Left renal pelvis (tissue), 4 donors: ENCODE results near the gene UNC93B1. TPM values are rescaled to one million over a fixed set of nuclear protein-coding genes. Genes with fewer than 3 reads are reported as not detected.
"Not testable (repeated sequence)": the region's sequence is repeated elsewhere in the genome, so short reads cannot be mapped to it uniquely, and the experiment has no call there.

Experiments
- DNase-seq, 4 donors: peaks; one replicate each; pipeline ENCODE4 v3.0.0-alpha.2; 2013; ENCODE audit warnings: low read depth in 4 of 4, low spot score in 3 of 4
- polyA plus RNA-seq, 4 donors: library from polyadenylated mRNA; unstranded; fragments of 120-200 nt; gene quantifications; one replicate each; pipeline ENCODE4 v1.2.1, GENCODE V29; 2013; ENCODE audit not compliant: insufficient read length in 4 of 4

The UNC93B1 gene
- polyA plus RNA-seq, 4 donors = 7.9 to 15.2 (median 9.9) TPM

DNA sequence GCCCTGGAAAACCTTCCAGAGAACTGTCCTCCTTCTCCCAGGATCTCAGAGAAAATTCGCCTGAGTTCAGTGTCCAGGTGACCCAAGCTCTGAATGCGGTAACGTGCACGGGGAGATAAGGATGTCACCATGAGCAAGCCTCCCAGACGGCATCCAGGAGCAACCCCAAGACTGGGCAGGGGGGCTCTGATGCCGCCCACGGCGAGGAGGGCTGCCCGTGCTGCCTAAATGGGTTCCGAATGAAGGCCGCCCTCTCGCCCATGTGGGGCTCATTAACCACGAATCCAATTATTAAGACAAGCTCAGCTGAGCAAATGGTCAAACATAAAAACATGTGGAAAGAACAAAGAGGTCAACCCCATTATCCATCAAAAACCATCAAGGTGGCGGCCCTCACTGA, 49.6 kb downstream of the UNC93B1 start:
- DNase-seq = not testable (repeated sequence)

DNA sequence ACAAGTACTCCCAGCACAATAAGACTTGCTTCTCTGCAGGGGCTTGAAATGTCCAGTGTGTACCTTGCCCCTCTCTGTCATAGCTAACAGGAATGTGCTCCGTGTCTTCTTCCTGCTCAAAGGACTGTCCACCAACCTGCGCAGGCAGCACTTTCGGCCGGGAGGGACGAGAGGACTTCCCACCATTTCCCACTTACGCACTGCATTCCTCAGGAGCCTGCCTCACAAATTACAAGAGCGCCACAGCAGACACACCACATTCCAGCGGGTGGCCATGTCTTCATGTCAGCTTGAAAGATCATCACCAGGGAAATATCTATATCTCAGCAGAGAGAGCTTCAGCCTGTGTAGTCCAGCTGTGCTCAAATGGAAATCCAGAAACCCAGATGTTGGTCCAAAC, 53.2 kb downstream of the UNC93B1 start:
- DNase-seq = not testable (repeated sequence)

DNA sequence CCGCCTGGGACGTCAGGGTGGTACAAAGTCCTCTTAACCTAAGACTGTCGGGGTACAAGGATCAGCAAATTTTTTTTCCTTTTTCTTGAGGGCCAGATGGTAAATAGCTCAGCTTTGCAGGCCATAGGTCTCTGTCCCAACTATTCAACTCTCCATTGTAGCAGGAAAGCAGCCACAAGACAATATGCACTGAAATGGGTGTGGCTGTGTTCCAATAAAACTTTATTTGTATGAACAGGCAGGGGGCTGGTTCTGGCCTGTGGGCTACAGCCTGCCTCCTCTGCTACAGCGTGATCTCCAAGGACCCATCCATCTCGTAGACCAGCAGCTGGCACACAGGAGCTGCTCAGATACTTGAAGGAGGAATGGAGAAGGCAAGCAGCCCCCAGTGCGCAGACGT, 56.1 kb downstream of the UNC93B1 start:
- not testable (repeated sequence) for DNase-seq

DNA sequence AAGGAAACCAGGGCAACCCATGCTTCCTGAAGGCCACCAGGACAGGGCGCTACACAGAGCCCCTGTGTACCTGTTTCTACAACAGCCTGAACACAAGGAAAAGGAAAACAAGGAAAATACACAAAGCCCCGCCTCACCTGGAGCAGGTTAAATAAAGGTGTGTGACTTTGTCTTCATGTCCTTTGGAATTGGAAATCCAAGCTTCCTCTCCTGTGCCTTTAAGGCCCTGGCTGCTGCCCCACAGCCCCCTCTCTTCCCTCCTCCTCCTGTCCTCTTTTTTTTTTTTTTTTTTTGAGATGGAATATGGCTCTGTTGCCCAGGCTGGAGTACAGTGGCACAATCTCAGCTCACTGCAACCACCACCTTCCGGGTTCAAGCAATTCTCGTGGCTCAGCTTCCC, 57.5 kb downstream of the UNC93B1 start:
- not testable (repeated sequence) for DNase-seq

DNA sequence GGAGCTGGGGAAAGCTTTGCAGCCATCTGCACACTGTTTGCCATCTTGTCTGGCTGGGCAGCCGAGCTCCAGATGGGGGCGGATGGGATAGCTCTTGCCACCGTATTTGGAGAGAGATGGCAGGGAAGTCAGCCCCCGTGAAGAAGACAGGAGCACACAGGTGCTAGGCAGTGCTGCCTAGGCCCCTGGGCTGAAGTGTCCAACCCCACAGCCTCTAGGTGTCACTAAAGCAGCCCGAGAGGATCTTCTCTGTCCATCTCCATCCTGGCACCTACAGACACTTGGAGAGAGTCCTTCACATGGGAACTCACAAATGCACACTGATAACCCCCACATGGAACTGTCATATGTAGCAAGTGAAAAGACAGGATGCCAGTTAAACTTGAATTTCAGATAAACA, 60.5 kb downstream of the UNC93B1 start:
- DNase-seq = not testable (repeated sequence)

Other genes starting within 250 kb of the UNC93B1 start
- 1 to 10 TPM; 1.4 to 3.0 (median 2.0) TPM for gene ALDH3B1, start 6.2 kb upstream of the UNC93B1 start, polyA plus RNA-seq
- gene NDUFS8, start 26.6 kb upstream of the UNC93B1 start, polyA plus RNA-seq = 100 to 1,000 TPM in 1 of 4 donors, 10 to 100 TPM in 3; 58.9 to 120 (median 74.8) TPM
- gene TCIRG1, start 34.9 kb upstream of the UNC93B1 start, polyA plus RNA-seq = 10 to 100 TPM; 18.1 to 35.7 (median 21.7) TPM
- 10 to 100 TPM; 17.0 to 57.2 (median 36.9) TPM for gene CHKA, start 117.3 kb upstream of the UNC93B1 start, polyA plus RNA-seq
- gene KMT5B, start 209.2 kb upstream of the UNC93B1 start, polyA plus RNA-seq = 10 to 100 TPM; 75.0 to 85.9 (median 77.6) TPM